ENCODE measurements around the gene MAP2K1.
"Not testable (repeated sequence)": the region's sequence is repeated elsewhere in the genome, so short reads cannot be mapped to it uniquely, and the experiment has no call there.

Gene MAP2K1

DNA sequence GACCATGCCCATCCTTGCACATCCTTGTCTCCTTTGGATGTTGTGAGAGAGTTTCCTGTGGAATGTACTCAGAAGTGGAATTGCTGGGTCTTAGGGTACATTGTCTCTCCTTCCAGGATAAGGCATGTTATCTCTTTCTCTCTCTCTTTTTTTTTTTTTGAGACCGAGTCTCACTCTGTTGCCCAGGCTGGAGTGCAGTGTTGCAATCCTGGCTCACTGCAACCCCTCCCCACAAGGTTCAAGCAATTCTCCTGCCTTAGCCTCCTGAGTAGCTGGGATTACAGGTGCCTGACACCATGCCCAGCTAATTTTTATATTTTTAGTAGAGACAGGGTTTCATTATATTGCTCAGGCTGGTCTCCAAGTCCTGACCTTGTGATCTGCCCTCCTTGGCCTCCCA, 6.3 kb downstream of the MAP2K1 start:
- H3K4me1 ChIP-seq (ENCODE audit: control insufficient read depth, insufficient read depth, low read length, poor library complexity, severe bottlenecking) = peaks cover 67% of the 10 kb centered on the region
- not testable (repeated sequence) for DNase-seq; H3K36me3 ChIP-seq (ENCODE audit: control insufficient read depth, insufficient read depth, low read length); H3K4me3 ChIP-seq (ENCODE audit: insufficient read depth, low read depth, low read length, poor library complexity, severe bottlenecking); H3K9me3 ChIP-seq (ENCODE audit: control insufficient read depth, low read length); H3K27me3 ChIP-seq (replicated peaks; ENCODE audit: control insufficient read depth, insufficient read depth, low read length, poor library complexity, severe bottlenecking); H3K27ac ChIP-seq (ENCODE audit: insufficient read depth, low read length, poor library complexity, severe bottlenecking)

DNA sequence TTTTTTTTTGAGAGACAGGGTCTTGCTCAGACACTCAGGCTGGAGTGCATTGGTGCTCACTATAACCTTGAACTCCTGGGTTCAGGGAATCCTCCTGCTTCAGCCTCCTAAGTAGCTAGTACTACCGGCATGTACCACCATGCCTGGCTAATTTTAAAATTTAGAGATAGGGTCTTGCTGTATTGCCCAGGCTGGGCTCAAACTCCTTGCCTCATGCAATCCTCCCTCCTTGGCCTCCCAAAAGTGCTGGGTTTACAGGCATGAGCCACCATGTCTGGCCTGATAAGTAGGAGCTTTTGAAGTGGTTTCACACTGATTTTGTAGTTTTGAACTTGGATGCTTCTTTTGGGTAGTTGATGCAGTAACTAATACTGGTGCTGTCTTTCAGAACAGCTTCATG, 7.8 kb downstream of the MAP2K1 start:
- Histone ChIP-seq H3K36me3 (ENCODE audit: control insufficient read depth, insufficient read depth, low read length) (no peaks in the 10 kb centered on the region), H3K9me3 (ENCODE audit: control insufficient read depth, low read length) (no peaks in the 10 kb centered on the region), H3K27ac (ENCODE audit: insufficient read depth, low read length, poor library complexity, severe bottlenecking) (peak overlapping the region; percentile 29), H3K27me3 (replicated peaks; ENCODE audit: control insufficient read depth, insufficient read depth, low read length, poor library complexity, severe bottlenecking) (no peaks in the 10 kb centered on the region), H3K4me1 (ENCODE audit: control insufficient read depth, insufficient read depth, low read length, poor library complexity, severe bottlenecking) (peaks cover 55% of the 10 kb centered on the region), H3K4me3 (ENCODE audit: insufficient read depth, low read depth, low read length, poor library complexity, severe bottlenecking) (no peak overlapping the region)
- no peak for DNase-seq

DNA sequence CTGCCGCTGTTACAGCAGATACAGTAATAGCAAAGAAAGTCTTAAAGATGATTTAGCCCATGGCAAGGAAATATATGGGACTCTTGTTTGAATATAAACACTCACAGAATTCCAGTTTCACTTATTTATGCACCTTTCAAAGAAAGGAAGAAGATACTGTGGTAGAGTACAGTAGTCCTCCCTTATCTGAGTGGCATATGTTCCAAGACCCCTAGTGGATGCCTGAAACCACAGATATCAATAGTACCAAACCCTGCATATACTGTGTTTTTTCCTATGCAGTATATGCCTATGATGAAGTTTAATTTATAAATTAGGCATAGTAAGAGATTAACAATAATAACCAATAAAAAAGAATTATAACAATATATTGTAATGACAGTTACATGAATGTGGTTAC, 8.2 kb downstream of the MAP2K1 start:
- no peaks in the 10 kb centered on the region for H3K36me3 ChIP-seq (ENCODE audit: control insufficient read depth, insufficient read depth, low read length)
- no peak overlapping the region for H3K4me3 ChIP-seq (ENCODE audit: insufficient read depth, low read depth, low read length, poor library complexity, severe bottlenecking)
- no peaks in the 10 kb centered on the region for H3K27me3 ChIP-seq (replicated peaks; ENCODE audit: control insufficient read depth, insufficient read depth, low read length, poor library complexity, severe bottlenecking)
- DNase-seq = no peak
- peak overlapping the region; percentile 29 for H3K27ac ChIP-seq (ENCODE audit: insufficient read depth, low read length, poor library complexity, severe bottlenecking)
- H3K9me3 ChIP-seq (ENCODE audit: control insufficient read depth, low read length) = no peaks in the 10 kb centered on the region
- peaks cover 50% of the 10 kb centered on the region for H3K4me1 ChIP-seq (ENCODE audit: control insufficient read depth, insufficient read depth, low read length, poor library complexity, severe bottlenecking)

DNA sequence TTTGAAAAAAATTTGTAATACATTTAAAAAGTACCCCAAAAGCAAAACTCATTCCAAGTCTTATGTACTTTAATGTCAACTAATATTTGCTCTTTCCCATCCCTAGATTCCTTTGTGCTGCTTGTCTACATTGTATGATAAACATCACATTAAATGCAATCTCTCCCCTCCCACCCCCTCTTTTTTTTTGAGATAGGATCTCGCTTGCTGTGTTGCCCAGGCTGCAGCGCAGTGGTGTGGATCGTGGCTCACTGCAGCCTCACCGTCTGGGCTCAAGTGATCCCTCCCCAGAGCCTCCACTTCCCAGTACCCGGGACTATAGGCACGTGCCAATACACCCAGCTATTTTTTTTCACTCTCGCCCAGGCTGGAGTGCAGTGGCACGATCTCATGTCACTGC, 12.6 kb downstream of the MAP2K1 start:
- Histone ChIP-seq H3K27ac (ENCODE audit: insufficient read depth, low read length, poor library complexity, severe bottlenecking) (no peak overlapping the region), H3K4me3 (ENCODE audit: insufficient read depth, low read depth, low read length, poor library complexity, severe bottlenecking) (no peak overlapping the region), H3K36me3 (ENCODE audit: control insufficient read depth, insufficient read depth, low read length) (no peaks in the 10 kb centered on the region), H3K9me3 (ENCODE audit: control insufficient read depth, low read length) (no peaks in the 10 kb centered on the region), H3K27me3 (replicated peaks; ENCODE audit: control insufficient read depth, insufficient read depth, low read length, poor library complexity, severe bottlenecking) (no peaks in the 10 kb centered on the region), H3K4me1 (ENCODE audit: control insufficient read depth, insufficient read depth, low read length, poor library complexity, severe bottlenecking) (peaks cover 50% of the 10 kb centered on the region)
- DNase-seq = no peak

DNA sequence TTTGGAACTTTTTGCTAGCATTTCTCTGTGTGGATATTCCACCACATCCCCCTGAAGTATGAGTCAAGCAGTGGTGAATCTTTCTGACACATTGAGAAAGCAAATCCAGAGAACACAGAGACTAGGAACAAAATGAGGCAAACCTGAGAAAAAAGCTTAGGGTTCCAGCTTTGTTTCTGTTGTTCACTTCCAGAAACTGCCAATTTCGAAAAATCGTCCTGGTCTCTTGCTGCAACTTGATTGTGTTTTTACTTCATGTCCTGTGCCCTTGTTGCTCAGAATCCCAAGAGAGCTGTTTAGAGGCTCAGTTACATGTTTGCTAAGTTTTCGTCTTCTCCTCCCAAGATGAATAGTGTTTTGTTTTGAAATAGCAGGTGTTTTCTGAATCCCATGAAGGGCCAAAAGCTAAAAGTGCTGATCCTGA, 13.7 kb downstream of the MAP2K1 start:
- DNase-seq = no peak

DNA sequence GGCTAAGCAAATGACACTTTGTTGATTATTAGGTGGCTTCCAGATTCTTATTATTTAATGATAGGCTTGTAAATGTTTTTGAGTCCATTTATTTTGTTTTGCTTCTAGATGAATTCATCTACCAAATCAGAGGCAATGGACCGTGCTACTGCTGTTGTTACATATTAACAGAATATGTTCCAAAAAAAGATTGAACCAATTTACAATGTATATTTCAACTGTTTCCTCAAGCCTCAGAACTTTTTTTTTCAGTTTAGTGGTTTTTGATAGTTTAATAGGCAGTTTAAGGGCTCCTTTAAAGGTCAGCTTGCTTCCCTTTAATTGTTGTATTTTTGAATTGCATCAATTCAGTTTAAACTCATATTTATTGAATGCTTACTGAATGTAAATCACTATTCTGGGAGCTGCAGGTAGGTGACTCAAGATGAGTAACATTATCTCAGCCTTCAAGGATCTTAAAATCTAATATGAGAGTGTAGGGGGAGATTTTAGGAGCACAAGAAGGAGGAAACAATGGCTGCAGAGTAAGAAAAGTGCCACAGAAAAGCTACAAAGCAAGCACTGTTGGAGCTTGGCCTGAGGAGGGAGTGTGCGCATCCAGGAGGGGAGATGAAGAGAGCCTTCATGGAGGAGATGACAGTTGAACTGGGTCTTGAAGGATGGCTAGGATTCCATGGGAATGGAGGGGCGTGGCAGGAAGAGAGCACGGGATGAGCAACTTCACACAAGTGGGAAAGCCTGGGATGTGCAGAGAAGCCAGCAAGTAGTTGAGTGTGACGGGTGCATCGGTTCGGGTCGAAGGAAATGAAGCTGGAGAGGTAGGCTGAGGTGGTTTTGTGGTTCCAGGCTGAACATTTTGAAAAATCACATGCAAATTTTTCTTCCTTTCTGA, 14.7 kb downstream of the MAP2K1 start:
- no peak for DNase-seq
- H3K9me3 ChIP-seq (ENCODE audit: control insufficient read depth, low read length) = no peaks in the 10 kb centered on the region
- H3K4me3 ChIP-seq (ENCODE audit: insufficient read depth, low read depth, low read length, poor library complexity, severe bottlenecking) = peak overlapping the region; percentile 13
- no peaks in the 10 kb centered on the region for H3K27me3 ChIP-seq (replicated peaks; ENCODE audit: control insufficient read depth, insufficient read depth, low read length, poor library complexity, severe bottlenecking)
- H3K36me3 ChIP-seq (ENCODE audit: control insufficient read depth, insufficient read depth, low read length) = no peaks in the 10 kb centered on the region
- no peak overlapping the region for H3K27ac ChIP-seq (ENCODE audit: insufficient read depth, low read length, poor library complexity, severe bottlenecking)
- peaks cover 38% of the 10 kb centered on the region for H3K4me1 ChIP-seq (ENCODE audit: control insufficient read depth, insufficient read depth, low read length, poor library complexity, severe bottlenecking)

More for the DNA sequence above, 13.7 kb downstream of the MAP2K1 start:
- no peaks in the 10 kb centered on the region for H3K36me3 ChIP-seq (ENCODE audit: control insufficient read depth, insufficient read depth, low read length)
- no peak overlapping the region for H3K4me3 ChIP-seq (ENCODE audit: insufficient read depth, low read depth, low read length, poor library complexity, severe bottlenecking)
- H3K4me1 ChIP-seq (ENCODE audit: control insufficient read depth, insufficient read depth, low read length, poor library complexity, severe bottlenecking) = peaks cover 45% of the 10 kb centered on the region
- no peak overlapping the region for H3K27ac ChIP-seq (ENCODE audit: insufficient read depth, low read length, poor library complexity, severe bottlenecking)
- no peaks in the 10 kb centered on the region for H3K9me3 ChIP-seq (ENCODE audit: control insufficient read depth, low read length)
- H3K27me3 ChIP-seq (replicated peaks; ENCODE audit: control insufficient read depth, insufficient read depth, low read length, poor library complexity, severe bottlenecking) = no peaks in the 10 kb centered on the region

DNA sequence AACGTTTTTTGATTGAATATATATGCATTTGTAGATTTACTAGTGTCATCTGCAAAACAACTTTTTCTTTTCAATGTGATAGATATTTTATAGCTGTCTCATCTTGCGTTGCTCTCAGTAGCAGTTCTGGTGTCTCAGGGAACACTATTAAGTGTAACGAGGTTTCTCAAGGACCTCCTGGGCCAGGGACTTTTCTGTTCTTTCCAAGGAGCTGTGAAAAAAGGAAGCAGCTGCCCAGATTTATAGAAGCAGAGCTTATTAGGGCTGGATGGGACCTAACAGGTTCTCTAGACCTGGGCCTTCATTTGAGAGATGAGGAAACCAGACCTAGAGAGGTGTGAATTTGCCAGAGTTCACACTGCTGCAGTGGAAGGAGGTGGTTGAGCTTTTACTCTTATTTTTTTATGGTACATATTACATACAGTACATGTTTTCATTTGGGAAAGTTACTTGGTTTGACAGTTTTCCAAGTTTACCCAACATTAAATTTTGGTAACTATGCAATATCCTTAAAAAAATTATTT, 16.1 kb downstream of the MAP2K1 start:
- peaks cover 38% of the 10 kb centered on the region for H3K4me1 ChIP-seq (ENCODE audit: control insufficient read depth, insufficient read depth, low read length, poor library complexity, severe bottlenecking)
- H3K27me3 ChIP-seq (replicated peaks; ENCODE audit: control insufficient read depth, insufficient read depth, low read length, poor library complexity, severe bottlenecking) = no peaks in the 10 kb centered on the region
- H3K4me3 ChIP-seq (ENCODE audit: insufficient read depth, low read depth, low read length, poor library complexity, severe bottlenecking) = no peak overlapping the region
- H3K9me3 ChIP-seq (ENCODE audit: control insufficient read depth, low read length) = no peaks in the 10 kb centered on the region
- no peak overlapping the region for H3K27ac ChIP-seq (ENCODE audit: insufficient read depth, low read length, poor library complexity, severe bottlenecking)
- no peaks in the 10 kb centered on the region for H3K36me3 ChIP-seq (ENCODE audit: control insufficient read depth, insufficient read depth, low read length)
- no peak for DNase-seq

DNA sequence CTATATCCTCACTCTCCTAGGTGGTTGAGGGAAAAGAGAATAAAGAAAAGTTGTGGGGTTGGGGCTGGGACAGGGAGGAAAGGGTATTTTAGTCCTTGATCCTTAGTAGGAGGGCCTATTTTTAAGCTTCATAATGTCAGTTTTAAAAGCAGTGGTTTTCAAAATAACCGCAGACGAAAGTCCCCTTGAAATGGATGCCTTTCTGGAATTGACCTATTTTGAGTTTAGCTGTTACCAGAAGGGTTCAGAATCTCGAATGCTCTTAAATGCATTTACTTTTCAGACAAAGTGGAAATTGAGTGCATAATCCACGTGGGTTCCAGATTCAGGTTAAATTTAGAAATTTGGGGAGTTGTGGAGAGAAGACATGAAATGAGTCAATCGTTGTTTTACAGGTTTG, 16.6 kb downstream of the MAP2K1 start:
- peaks cover 38% of the 10 kb centered on the region for H3K4me1 ChIP-seq (ENCODE audit: control insufficient read depth, insufficient read depth, low read length, poor library complexity, severe bottlenecking)
- no peaks in the 10 kb centered on the region for H3K9me3 ChIP-seq (ENCODE audit: control insufficient read depth, low read length)
- no peaks in the 10 kb centered on the region for H3K36me3 ChIP-seq (ENCODE audit: control insufficient read depth, insufficient read depth, low read length)
- H3K4me3 ChIP-seq (ENCODE audit: insufficient read depth, low read depth, low read length, poor library complexity, severe bottlenecking) = no peak overlapping the region
- H3K27me3 ChIP-seq (replicated peaks; ENCODE audit: control insufficient read depth, insufficient read depth, low read length, poor library complexity, severe bottlenecking) = no peaks in the 10 kb centered on the region
- H3K27ac ChIP-seq (ENCODE audit: insufficient read depth, low read length, poor library complexity, severe bottlenecking) = no peak overlapping the region
- DNase-seq = no peak

DNA sequence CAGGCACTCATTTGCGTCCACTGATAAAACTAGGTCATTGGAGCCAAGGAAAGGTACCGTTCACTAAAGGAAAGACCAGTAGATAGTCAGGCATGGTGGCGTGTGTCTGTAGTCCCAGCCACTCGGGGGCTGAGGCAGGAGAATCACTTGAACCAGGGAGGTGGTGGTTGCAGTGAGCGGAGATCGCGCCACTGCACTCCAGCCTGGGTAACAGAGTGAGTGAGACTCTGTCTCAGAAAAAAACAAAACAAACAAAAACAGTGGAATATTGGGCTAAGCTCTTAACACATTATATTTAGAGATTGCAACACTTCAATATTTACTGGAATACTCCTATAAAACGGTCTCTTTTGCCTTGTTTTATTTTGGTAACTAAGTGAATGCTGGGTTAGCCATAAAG, 17.4 kb downstream of the MAP2K1 start:
- H3K9me3 ChIP-seq (ENCODE audit: control insufficient read depth, low read length) = no peaks in the 10 kb centered on the region
- H3K4me1 ChIP-seq (ENCODE audit: control insufficient read depth, insufficient read depth, low read length, poor library complexity, severe bottlenecking) = peaks cover 43% of the 10 kb centered on the region
- H3K27me3 ChIP-seq (replicated peaks; ENCODE audit: control insufficient read depth, insufficient read depth, low read length, poor library complexity, severe bottlenecking) = no peaks in the 10 kb centered on the region
- no peaks in the 10 kb centered on the region for H3K36me3 ChIP-seq (ENCODE audit: control insufficient read depth, insufficient read depth, low read length)
- no peak for DNase-seq
- no peak overlapping the region for H3K4me3 ChIP-seq (ENCODE audit: insufficient read depth, low read depth, low read length, poor library complexity, severe bottlenecking)
- no peak overlapping the region for H3K27ac ChIP-seq (ENCODE audit: insufficient read depth, low read length, poor library complexity, severe bottlenecking)

DNA sequence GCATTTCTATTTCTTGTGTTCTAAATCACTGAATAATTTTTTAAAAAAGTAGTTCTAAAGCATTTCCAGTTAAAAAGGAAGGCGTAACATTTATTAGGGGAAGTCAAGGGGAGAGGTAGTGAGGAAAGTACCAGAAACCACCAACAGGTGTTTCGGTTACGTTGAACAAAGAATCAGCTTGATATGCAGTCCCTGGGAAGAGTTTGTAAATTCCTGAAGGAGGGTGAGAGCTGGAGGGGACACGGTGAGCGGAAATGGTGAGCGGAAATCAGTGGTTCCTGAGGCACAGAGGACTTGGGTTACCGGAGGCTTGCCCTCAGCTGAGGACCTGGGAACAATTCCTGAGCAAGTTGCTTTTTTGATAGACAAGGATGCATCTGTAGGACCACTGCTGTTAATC, 17.8 kb downstream of the MAP2K1 start:
- Histone ChIP-seq H3K36me3 (ENCODE audit: control insufficient read depth, insufficient read depth, low read length) (no peaks in the 10 kb centered on the region), H3K27me3 (replicated peaks; ENCODE audit: control insufficient read depth, insufficient read depth, low read length, poor library complexity, severe bottlenecking) (no peaks in the 10 kb centered on the region), H3K4me3 (ENCODE audit: insufficient read depth, low read depth, low read length, poor library complexity, severe bottlenecking) (no peak overlapping the region), H3K9me3 (ENCODE audit: control insufficient read depth, low read length) (no peaks in the 10 kb centered on the region), H3K27ac (ENCODE audit: insufficient read depth, low read length, poor library complexity, severe bottlenecking) (no peak overlapping the region), H3K4me1 (ENCODE audit: control insufficient read depth, insufficient read depth, low read length, poor library complexity, severe bottlenecking) (peaks cover 43% of the 10 kb centered on the region)
- DNase-seq = no peak
